Keratinocyte (primary cell): ENCODE results near the gene ZNF619. TPM values are rescaled to one million over a fixed set of nuclear protein-coding genes. Genes with fewer than 3 reads are reported as not detected.

ENCODE experiments used
- DNase-seq: peaks from one replicate; pipeline ENCODE4 v3.0.0-alpha.2; 2011; ENCODE audit warnings: low read depth, missing footprints, low spot score
- FAIRE-seq: peaks from 2 replicates; lab custom pipeline; 2011; peaks lifted over from hg19 to GRCh38; lab: Jason Lieb, UNC
- H2AFZ ChIP-seq: 2 replicates; pipeline ENCODE4 v1.6.0; 2012; ENCODE audit warnings: low read length, control low read depth, inconsistent platforms; ENCODE audit not compliant: control insufficient read depth
- H3K27ac ChIP-seq: 2 replicates; pipeline ENCODE4 v1.5.1; 2011; ENCODE audit warnings: low read length; ENCODE audit not compliant: control insufficient read depth, insufficient read depth
- H3K27me3 ChIP-seq: 3 replicates; pipeline ENCODE4 v1.6.0; 2011; ENCODE audit warnings: low read length; ENCODE audit not compliant: control insufficient read depth, insufficient read depth; ENCODE audit errors: extremely low read depth
- H3K36me3 ChIP-seq, 2 experiments: 2 replicates in 1 of 2; 3 replicates in 1 of 2; pipeline ENCODE4 v1.5.1; 2011; ENCODE audit warnings: low read length in 2 of 2, mild to moderate bottlenecking in 1 of 2; ENCODE audit not compliant: control insufficient read depth in 2 of 2, insufficient read depth in 2 of 2; ENCODE audit errors: extremely low read depth in 1 of 2
- H3K4me1 ChIP-seq: 3 replicates; pipeline ENCODE4 v1.5.1; 2011; ENCODE audit warnings: low read length; ENCODE audit not compliant: control insufficient read depth, insufficient read depth; ENCODE audit errors: extremely low read depth
- H3K4me2 ChIP-seq: 3 replicates; pipeline ENCODE4 v1.6.0; 2011; ENCODE audit warnings: low read depth, low read length; ENCODE audit not compliant: control insufficient read depth, insufficient read depth; ENCODE audit errors: extremely low read depth
- H3K4me3 ChIP-seq, 3 experiments: fragments of 200-600 bp in 1 of 3; sonication (generic) in 1 of 3; 2 replicates in 2 of 3; 3 replicates in 1 of 3; pipeline ENCODE4 v1.5.1; 2011 to 2016; ENCODE audit warnings: low read length in 3 of 3, mild to moderate bottlenecking in 3 of 3, control low read depth in 2 of 3, inconsistent platforms in 1 of 3, low read depth in 1 of 3, mixed read lengths in 1 of 3, mixed run types in 1 of 3, moderate library complexity in 1 of 3; ENCODE audit not compliant: control insufficient read depth in 2 of 3, insufficient read depth in 2 of 3; ENCODE audit errors: extremely low read depth in 1 of 3
- H3K79me2 ChIP-seq: 2 replicates; pipeline ENCODE4 v1.6.0; 2012; ENCODE audit warnings: low read length; ENCODE audit not compliant: control insufficient read depth, insufficient read depth
- H3K9ac ChIP-seq: 3 replicates; pipeline ENCODE4 v1.6.0; 2011; ENCODE audit warnings: low read length; ENCODE audit not compliant: control insufficient read depth, insufficient read depth; ENCODE audit errors: extremely low read depth
- H3K9me1 ChIP-seq: 3 replicates; pipeline ENCODE4 v1.6.0; 2011; ENCODE audit warnings: low read length; ENCODE audit not compliant: control insufficient read depth, insufficient read depth; ENCODE audit errors: extremely low read depth
- H3K9me3 ChIP-seq: 2 replicates; pipeline ENCODE4 v1.5.1; 2012; ENCODE audit warnings: low read depth, low read length; ENCODE audit not compliant: control insufficient read depth
- H4K20me1 ChIP-seq: 3 replicates; pipeline ENCODE4 v1.6.0; 2011; ENCODE audit warnings: low read length; ENCODE audit not compliant: control insufficient read depth, insufficient read depth; ENCODE audit errors: extremely low read depth
- CTCF ChIP-seq, 3 experiments: IDR thresholded peaks in 1 of 3; conservative IDR thresholded peaks in 1 of 3; optimal IDR thresholded peaks in 1 of 3; 2 replicates in 2 of 3; 3 replicates in 1 of 3; pipeline versions ENCODE3 to v1.5.1; 2011; ENCODE audit warnings: low read length in 3 of 3, mild to moderate bottlenecking in 3 of 3, moderate library complexity in 2 of 3, control low read depth in 1 of 3, inconsistent platforms in 1 of 3; ENCODE audit not compliant: insufficient read depth in 2 of 3; ENCODE audit errors: extremely low read depth in 1 of 3
- EZH2 ChIP-seq: IDR thresholded peaks from one replicate; pipeline ENCODE4 v1.6.1; 2012; ENCODE audit warnings: inconsistent platforms, mild to moderate bottlenecking, low read length, moderate library complexity
- dilution Hi-C: fragments of 300-500 bp; cut with MboI; formaldehyde crosslinking; loops from one replicate; pipeline ENCODE4 v1.7.0; 2020; ENCODE audit warnings: low sequenced_read_pairs; ENCODE audit not compliant: extremely low pct_ligation_motif_present
- polyA plus RNA-seq, 5 experiments: library from polyadenylated mRNA; depleted of rRNA in 3 of 5; stranded (reverse) in 3 of 5; stranded (forward) in 1 of 5; unstranded in 1 of 5; fragments of >200 nt; gene quantifications; 1 replicate in 1 of 5; 2 replicates in 3 of 5; 3 replicates in 1 of 5; pipeline versions ENCODE4 v1.2.1 to v1.2.3, GENCODE V29; 2011 to 2012; ENCODE audit warnings: missing spikeins in 2 of 5, low read depth in 1 of 5, low replicate concordance in 1 of 5

Gene ZNF619
- polyA plus RNA-seq, 1 donor (not counting 4 experiments of a cell fraction or from before 2014, with no cell fraction given) = 3.1 TPM

- no peak for DNase-seq
- dilution Hi-C loops = no loop called here
- no peak for FAIRE-seq
- H4K20me1 ChIP-seq = no peaks in the 10 kb centered on the region
- H3K4me3 ChIP-seq = no peak overlapping the region
- H3K9me1 ChIP-seq = no peaks in the 10 kb centered on the region
- no peak overlapping the region for H3K9ac ChIP-seq
- H3K27me3 ChIP-seq = no peaks in the 10 kb centered on the region
- H3K4me1 ChIP-seq = no peaks in the 10 kb centered on the region
- no peak overlapping the region for H3K4me2 ChIP-seq
- no peaks in the 10 kb centered on the region for H3K79me2 ChIP-seq
- TF ChIP-seq CTCF (optimal IDR thresholded peaks at IDR 0.05 in 1 of 3, IDR thresholded peaks at IDR 0.05 in 1 of 3, conservative IDR thresholded peaks at IDR 0.05 in 1 of 3; ENCODE audit: extremely low read depth in 1 of 3, insufficient read depth in 2 of 3, low read length in 3 of 3) (no peak), EZH2 (no peak)
- H2AFZ ChIP-seq = no peak overlapping the region
- no peaks in the 10 kb centered on the region for H3K36me3 ChIP-seq
- no peak overlapping the region for H3K27ac ChIP-seq
- H3K9me3 ChIP-seq = no peaks in the 10 kb centered on the region
Observed at GRCh38 chr3:40494698-40495097, 17.8 kb downstream of the ZNF619 start.

- Histone ChIP-seq H3K9me3 (no peaks in the 10 kb centered on the region), H3K36me3 (no peaks in the 10 kb centered on the region), H3K9ac (no peak overlapping the region), H3K79me2 (no peaks in the 10 kb centered on the region), H3K4me1 (no peaks in the 10 kb centered on the region), H3K4me2 (no peak overlapping the region), H3K27me3 (no peaks in the 10 kb centered on the region), H3K27ac (no peak overlapping the region), H4K20me1 (no peaks in the 10 kb centered on the region), H3K4me3 (no peak overlapping the region), H2AFZ (no peak overlapping the region), H3K9me1 (no peaks in the 10 kb centered on the region)
- DNase-seq = no peak
- dilution Hi-C loops = no loop called here
- no peak for FAIRE-seq
- TF ChIP-seq CTCF (optimal IDR thresholded peaks at IDR 0.05 in 1 of 3, IDR thresholded peaks at IDR 0.05 in 1 of 3, conservative IDR thresholded peaks at IDR 0.05 in 1 of 3; ENCODE audit: extremely low read depth in 1 of 3, insufficient read depth in 2 of 3, low read length in 3 of 3) (no peak), EZH2 (no peak)
Observed at GRCh38 chr3:40497288-40497687, 20.4 kb downstream of the ZNF619 start.
